IMR-90 (cell line): Measurements from ENCODE around the gene CDH12. TPM values are rescaled to one million over a fixed set of nuclear protein-coding genes. Genes with fewer than 3 reads are reported as not detected.
A peak's percentile ranks its signal among the peaks of the same experiment; 100 is the strongest.

Experiments used
- ATAC-seq: fragments of 200-7000 bp; cut with Tn5 transposase; 2 replicates; pipeline ENCODE4 v1.9.1; 2020; ENCODE audit warnings: low read depth, mild to moderate bottlenecking, moderate library complexity
- BruUV-seq: library from RNA; stranded (reverse); fragments of 400-500 nt; replicated peaks from 2 replicates; lab custom pipeline; 2021; lab: Mats Ljungman, UMichigan
- CTCF ChIA-PET: fragments of 300-600 bp; formaldehyde crosslinking; extraction: SDS; loops from one replicate; lab custom pipeline; 2021; ENCODE audit warnings: antibody characterized with exemption; lab: Yijun Ruan, JAX
- POLR2A ChIA-PET: fragments of 300-600 bp; sonication (Branson Sonifier 250); formaldehyde crosslinking; loops from one replicate; lab custom pipeline; 2022; ENCODE audit warnings: antibody characterized with exemption; ENCODE audit not compliant: unreplicated experiment; lab: Charles Lee
- DNase-seq: peaks from one replicate; pipeline ENCODE4 v3.0.0; 2013
- H2AFZ ChIP-seq: replicated peaks from 2 replicates; pipeline ENCODE3; 2013; ENCODE audit warnings: low read length, mild to moderate bottlenecking; ENCODE audit not compliant: poor library complexity
- H2AK5ac ChIP-seq: 2 replicates; pipeline ENCODE4 v1.6.1; 2013; ENCODE audit warnings: low read depth, low read length, inconsistent platforms
- H2AK9ac ChIP-seq: replicated peaks from 2 replicates; pipeline ENCODE3; 2013; ENCODE audit warnings: mild to moderate bottlenecking, low read depth, low read length, moderate library complexity; ENCODE audit not compliant: poor library complexity
- H2BK120ac ChIP-seq: 2 replicates; pipeline ENCODE4 v1.6.1; 2013; ENCODE audit warnings: low read depth, low read length, inconsistent platforms
- H2BK15ac ChIP-seq: 3 replicates; pipeline ENCODE4 v1.6.1; 2013; ENCODE audit warnings: low read depth, low read length, inconsistent platforms
- H2BK20ac ChIP-seq: 2 replicates; pipeline ENCODE4 v1.6.1; 2013; ENCODE audit warnings: low read depth, mild to moderate bottlenecking, inconsistent platforms, low read length, moderate library complexity
- H2BK5ac ChIP-seq: 2 replicates; pipeline ENCODE4 v1.6.1; 2013; ENCODE audit warnings: mild to moderate bottlenecking, low read depth, low read length, inconsistent platforms; ENCODE audit not compliant: poor library complexity, severe bottlenecking
- H3K14ac ChIP-seq: replicated peaks from 2 replicates; pipeline ENCODE4 v1.6.1; 2013; ENCODE audit warnings: low read depth, low read length, inconsistent platforms
- H3K18ac ChIP-seq: 2 replicates; pipeline ENCODE4 v1.6.1; 2013; ENCODE audit warnings: low read depth, low read length, control low read depth
- H3K23ac ChIP-seq: 2 replicates; pipeline ENCODE4 v1.6.1; 2013; ENCODE audit warnings: low read depth, low read length, inconsistent platforms
- H3K27ac ChIP-seq: 2 replicates; pipeline ENCODE4 v1.5.1; 2013; ENCODE audit warnings: mild to moderate bottlenecking, control low read depth, low read length; ENCODE audit not compliant: insufficient read depth
- H3K27me3 ChIP-seq: 2 replicates; pipeline ENCODE4 v1.6.1; 2013; ENCODE audit warnings: low read length; ENCODE audit not compliant: control insufficient read depth, insufficient read depth
- H3K36me3 ChIP-seq: 2 replicates; pipeline ENCODE4 v1.6.1; 2013; ENCODE audit warnings: low read length, mixed read lengths; ENCODE audit not compliant: control insufficient read depth, insufficient read depth
- H3K4ac ChIP-seq: 2 replicates; pipeline ENCODE4 v1.6.1; 2013; ENCODE audit warnings: low read depth, low read length, inconsistent platforms
- H3K4me1 ChIP-seq: 2 replicates; pipeline ENCODE4 v1.6.1; 2013; ENCODE audit warnings: low read length, mixed read lengths; ENCODE audit not compliant: control insufficient read depth, insufficient read depth
- H3K4me2 ChIP-seq: 2 replicates; pipeline ENCODE4 v1.6.1; 2013; ENCODE audit warnings: low read depth, mild to moderate bottlenecking, control low read depth, low read length, moderate library complexity
- H3K4me3 ChIP-seq: 2 replicates; pipeline ENCODE4 v1.5.1; 2013; ENCODE audit warnings: low read depth, mild to moderate bottlenecking, control low read depth, low read length, moderate library complexity; ENCODE audit not compliant: insufficient read depth
- H3K56ac ChIP-seq: 2 replicates; pipeline ENCODE4 v1.6.1; 2013; ENCODE audit warnings: low read length, inconsistent platforms; ENCODE audit not compliant: insufficient read depth; ENCODE audit errors: extremely low read depth
- H3K79me1 ChIP-seq, 2 experiments: 2 replicates each; pipeline ENCODE4 v1.6.1; 2013; ENCODE audit warnings: low read length in 2 of 2, inconsistent platforms in 1 of 2, low read depth in 1 of 2
- H3K9ac ChIP-seq: 2 replicates; pipeline ENCODE4 v1.6.1; 2013; ENCODE audit warnings: low read depth, low read length, control low read depth
- H3K9me1 ChIP-seq: 2 replicates; pipeline ENCODE4 v1.6.1; 2013; ENCODE audit warnings: low read length, inconsistent platforms; ENCODE audit not compliant: insufficient read depth
- H3K9me3 ChIP-seq: 2 replicates; pipeline ENCODE4 v1.6.1; 2013; ENCODE audit warnings: low read length; ENCODE audit not compliant: control insufficient read depth, insufficient read depth
- H4K20me1 ChIP-seq: 2 replicates; pipeline ENCODE4 v1.6.1; 2013; ENCODE audit warnings: low read length, inconsistent platforms; ENCODE audit not compliant: insufficient read depth
- H4K5ac ChIP-seq: 2 replicates; pipeline ENCODE4 v1.6.1; 2013; ENCODE audit warnings: mild to moderate bottlenecking, low read depth, low read length, control low read depth
- H4K8ac ChIP-seq, 2 experiments: 2 replicates each; pipeline ENCODE4 v1.6.1; 2013; ENCODE audit warnings: low read depth in 2 of 2, low read length in 2 of 2, control low read depth in 1 of 2, inconsistent platforms in 1 of 2
- H4K91ac ChIP-seq: 2 replicates; pipeline ENCODE4 v1.6.1; 2013; ENCODE audit warnings: low read depth, low read length, inconsistent platforms; ENCODE audit not compliant: insufficient read depth
- BHLHE40 ChIP-seq: fragments of 150-350 bp; IDR thresholded peaks from 2 replicates; pipeline ENCODE4 v1.6.1; 2016; ENCODE audit warnings: mild to moderate bottlenecking, low read depth, low read length
- CEBPB ChIP-seq: IDR thresholded peaks from 2 replicates; pipeline ENCODE4 v1.6.1; 2012; ENCODE audit warnings: low read depth, low read length, improper control_type of control experiment
- CTCF ChIP-seq: conservative IDR thresholded peaks from 2 replicates; pipeline ENCODE4 v1.5.1; 2012; ENCODE audit warnings: mild to moderate bottlenecking, low read depth, low read length, improper control_type of control experiment
- MAFK ChIP-seq: IDR thresholded peaks from 2 replicates; pipeline ENCODE4 v1.6.1; 2012; ENCODE audit warnings: low read depth, low read length, improper control_type of control experiment
- NFE2L2 ChIP-seq: fragments of 150-350 bp; IDR thresholded peaks from 2 replicates; pipeline ENCODE4 v1.6.1; 2016; ENCODE audit warnings: low read depth, mild to moderate bottlenecking, low read length
- RCOR1 ChIP-seq: IDR thresholded peaks from 2 replicates; pipeline ENCODE4 v1.6.1; 2012; ENCODE audit warnings: mild to moderate bottlenecking, low read length, improper control_type of control experiment; ENCODE audit not compliant: insufficient replicate concordance
- USF2 ChIP-seq: fragments of 150-350 bp; IDR thresholded peaks from 2 replicates; pipeline ENCODE4 v1.6.1; 2017; ENCODE audit warnings: mild to moderate bottlenecking, antibody characterized with exemption, low read length, low read depth
- WGBS, 2 experiments: methylation state at CpG; one replicate each; pipeline versions ENCODE4 v1.1.5 to v1.1.7; 2013; ENCODE audit warnings: missing lambda C conversion rate in 2 of 2; ENCODE audit not compliant: insufficient read length in 1 of 2; ENCODE audit errors: extremely low coverage in 2 of 2; 5-methylcytosine and 5-hydroxymethylcytosine counted together
- dilution Hi-C: fragments of 300-500 bp; cut with HindIII; formaldehyde crosslinking; loops from one replicate; pipeline ENCODE4 v1.14.3; 2018; ENCODE audit warnings: low sequenced_read_pairs; ENCODE audit not compliant: unreplicated experiment
- in situ Hi-C: fragments of 300-500 bp; cut with MboI; formaldehyde crosslinking; loops from 3 replicates; pipeline ENCODE4 v1.14.3; 2019; ENCODE audit warnings: low sequenced_read_pairs, inconsistent platforms, mixed read lengths
- intact Hi-C: fragments of 100-400 bp; cut with micrococcal nuclease; formaldehyde crosslinking; loops from 2 replicates; pipeline ENCODE4 v1.10.0; 2022
- polyA plus RNA-seq, 3 experiments: library from polyadenylated mRNA; depleted of rRNA; stranded (reverse); fragments of >200 nt; gene quantifications; 2 replicates each; pipeline ENCODE4 v1.2.3, GENCODE V29; 2012; ENCODE audit warnings: low replicate concordance in 1 of 3
- total RNA-seq: library from RNA; depleted of rRNA; stranded (reverse); fragments of >200 nt; gene quantifications from 2 replicates; pipeline ENCODE4 v1.2.3, GENCODE V29; 2012

CDH12 gene
- total and polyA plus RNA-seq, 2 of the 4 experiments (the other 2 are of a cell fraction), result not detected

GRCh38 chr5:22473886-22474285 is 379.3 kb downstream of the CDH12 start:
- ChIA-PET POLR2A (interaction anchor here (0.6 kb wide), 1 partner anchor 23 kb away, joined by 3 read pairs; no protein-coding TSS in a partner anchor), CTCF (no interaction called here)
- no peak overlapping the region for H3K18ac ChIP-seq
- H2AFZ ChIP-seq, result no peak overlapping the region
- dilution Hi-C loops, result no loop called here
- intact Hi-C loops, result no loop called here
- H2BK120ac ChIP-seq, result no peak overlapping the region
- no peak for TF ChIP-seq USF2
- no peak for TF ChIP-seq CTCF
- TF ChIP-seq RCOR1, result no peak
- TF ChIP-seq MAFK, result no peak
- no peak for TF ChIP-seq BHLHE40
- 0 out of 2 replicates have a peak, but pooled peaks have one; percentile 0 for TF ChIP-seq CEBPB
- no peak for TF ChIP-seq NFE2L2
- H3K79me1 ChIP-seq, result no peaks in the 10 kb centered on the region
- no peak overlapping the region for H2BK5ac ChIP-seq
- no peak overlapping the region for H3K27ac ChIP-seq
- H3K4me1 ChIP-seq, result no peaks in the 10 kb centered on the region
- H3K9me1 ChIP-seq, result no peaks in the 10 kb centered on the region
- in situ Hi-C loops, result no loop called here
- H2BK15ac ChIP-seq, result no peak overlapping the region
- no peaks in the 10 kb centered on the region for H3K27me3 ChIP-seq
- no peak overlapping the region for H4K91ac ChIP-seq
- ATAC-seq (no peak), DNase-seq (no peak)
- no peak overlapping the region for H3K4ac ChIP-seq
- no peaks in the 10 kb centered on the region for H3K9me3 ChIP-seq
- no peak overlapping the region for H4K5ac ChIP-seq
- no peak overlapping the region for H3K14ac ChIP-seq
- WGBS, 2 experiments, result 50% methylated on average over 2 of the region's 2 CpGs; no CpG with 5 or more reads in 1 of the 2 experiments
- H4K8ac ChIP-seq, result no peak overlapping the region
- no peak overlapping the region for H3K4me3 ChIP-seq
- no TSS peak for BruUV-seq
- no peak overlapping the region for H2AK9ac ChIP-seq
- H2BK20ac ChIP-seq, result no peak overlapping the region
- no peak overlapping the region for H3K4me2 ChIP-seq
- no peaks in the 10 kb centered on the region for H3K36me3 ChIP-seq
- H4K20me1 ChIP-seq, result no peaks in the 10 kb centered on the region
- no peak overlapping the region for H3K23ac ChIP-seq
- H3K9ac ChIP-seq, result no peak overlapping the region
- H2AK5ac ChIP-seq, result no peak overlapping the region
- H3K56ac ChIP-seq, result no peak overlapping the region
